Measurements from ENCODE around the gene FOXA2. TPM values are rescaled to one million over a fixed set of nuclear protein-coding genes. Genes with fewer than 3 reads are reported as not detected.

FOXA2 gene
- total RNA-seq, 1 donor: not detected

DNA sequence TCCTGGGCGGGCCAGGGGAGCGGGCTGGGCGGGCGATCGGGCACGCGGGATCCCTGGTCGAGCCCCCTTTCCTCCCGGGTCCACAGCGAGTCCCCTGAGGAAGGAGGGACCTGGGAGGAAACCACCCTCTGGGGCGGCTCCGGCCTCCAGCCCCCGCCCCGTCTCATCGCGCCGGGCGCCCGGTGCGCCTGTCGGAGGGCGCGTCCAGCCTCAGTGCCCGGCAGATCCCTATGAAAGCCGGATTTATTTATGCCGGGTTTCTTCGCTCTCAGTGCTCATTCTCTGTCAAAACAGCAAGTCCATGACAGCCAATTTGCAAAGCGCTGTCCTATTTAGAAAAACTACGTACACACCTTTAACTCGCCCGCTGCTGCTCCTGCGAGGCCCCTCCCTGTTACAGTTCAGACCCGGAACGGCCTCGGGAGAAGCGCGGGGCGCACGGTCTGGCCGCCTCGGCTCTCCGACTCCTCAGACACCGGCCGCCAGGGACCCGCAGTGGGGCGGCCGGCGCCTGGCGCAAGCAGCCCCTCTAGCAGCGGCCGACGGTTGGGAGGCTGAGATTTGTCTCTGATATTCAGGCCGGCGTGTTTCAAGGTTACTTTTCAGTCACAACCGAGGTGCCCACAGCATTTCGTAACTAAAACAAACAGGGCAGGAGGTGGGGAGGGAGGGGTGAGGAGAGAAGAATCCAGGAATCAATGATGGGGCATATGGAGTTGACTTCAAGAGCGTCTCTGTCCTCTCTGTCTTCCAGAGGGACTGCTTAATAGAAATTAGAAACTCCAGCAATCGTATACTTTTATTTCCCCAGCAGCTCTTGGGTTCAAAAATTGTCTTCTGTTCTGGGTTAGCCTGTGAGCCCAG lies 782 bp upstream of the FOXA2 start:
- H2AFZ ChIP-seq (ENCODE audit: low read length): no peak overlapping the region
- no peak for DNase-seq (ENCODE audit: insufficient read length, low spot score, missing footprints)
- H3K36me3 ChIP-seq (ENCODE audit: insufficient read depth, low read length): no peaks in the 10 kb centered on the region
- H3K4me2 ChIP-seq (ENCODE audit: insufficient read depth, low read length): no peak overlapping the region
- peaks cover 21% of the 10 kb centered on the region for H3K27me3 ChIP-seq (ENCODE audit: insufficient read depth, low read length)
- no peaks in the 10 kb centered on the region for H3K9me3 ChIP-seq (ENCODE audit: low read depth, low read length)
- no peak overlapping the region for H3K27ac ChIP-seq (ENCODE audit: low read depth, low read length)
- TF ChIP-seq, protein P1, sequence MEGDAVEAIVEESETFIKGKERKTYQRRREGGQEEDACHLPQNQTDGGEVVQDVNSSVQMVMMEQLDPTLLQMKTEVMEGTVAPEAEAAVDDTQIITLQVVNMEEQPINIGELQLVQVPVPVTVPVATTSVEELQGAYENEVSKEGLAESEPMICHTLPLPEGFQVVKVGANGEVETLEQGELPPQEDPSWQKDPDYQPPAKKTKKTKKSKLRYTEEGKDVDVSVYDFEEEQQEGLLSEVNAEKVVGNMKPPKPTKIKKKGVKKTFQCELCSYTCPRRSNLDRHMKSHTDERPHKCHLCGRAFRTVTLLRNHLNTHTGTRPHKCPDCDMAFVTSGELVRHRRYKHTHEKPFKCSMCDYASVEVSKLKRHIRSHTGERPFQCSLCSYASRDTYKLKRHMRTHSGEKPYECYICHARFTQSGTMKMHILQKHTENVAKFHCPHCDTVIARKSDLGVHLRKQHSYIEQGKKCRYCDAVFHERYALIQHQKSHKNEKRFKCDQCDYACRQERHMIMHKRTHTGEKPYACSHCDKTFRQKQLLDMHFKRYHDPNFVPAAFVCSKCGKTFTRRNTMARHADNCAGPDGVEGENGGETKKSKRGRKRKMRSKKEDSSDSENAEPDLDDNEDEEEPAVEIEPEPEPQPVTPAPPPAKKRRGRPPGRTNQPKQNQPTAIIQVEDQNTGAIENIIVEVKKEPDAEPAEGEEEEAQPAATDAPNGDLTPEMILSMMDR (IDR thresholded peaks at IDR 0.05; ENCODE audit: extremely low read depth, low read depth, low read length): no peak
- H4K20me1 ChIP-seq (ENCODE audit: insufficient read depth, low read length): no peaks in the 10 kb centered on the region
- no peaks in the 10 kb centered on the region for H3K79me2 ChIP-seq (ENCODE audit: insufficient read depth, low read length)
- H3K4me1 ChIP-seq (ENCODE audit: insufficient read depth, low read length): no peaks in the 10 kb centered on the region
- no peak overlapping the region for H3K4me3 ChIP-seq (ENCODE audit: insufficient read depth, low read length)

DNA sequence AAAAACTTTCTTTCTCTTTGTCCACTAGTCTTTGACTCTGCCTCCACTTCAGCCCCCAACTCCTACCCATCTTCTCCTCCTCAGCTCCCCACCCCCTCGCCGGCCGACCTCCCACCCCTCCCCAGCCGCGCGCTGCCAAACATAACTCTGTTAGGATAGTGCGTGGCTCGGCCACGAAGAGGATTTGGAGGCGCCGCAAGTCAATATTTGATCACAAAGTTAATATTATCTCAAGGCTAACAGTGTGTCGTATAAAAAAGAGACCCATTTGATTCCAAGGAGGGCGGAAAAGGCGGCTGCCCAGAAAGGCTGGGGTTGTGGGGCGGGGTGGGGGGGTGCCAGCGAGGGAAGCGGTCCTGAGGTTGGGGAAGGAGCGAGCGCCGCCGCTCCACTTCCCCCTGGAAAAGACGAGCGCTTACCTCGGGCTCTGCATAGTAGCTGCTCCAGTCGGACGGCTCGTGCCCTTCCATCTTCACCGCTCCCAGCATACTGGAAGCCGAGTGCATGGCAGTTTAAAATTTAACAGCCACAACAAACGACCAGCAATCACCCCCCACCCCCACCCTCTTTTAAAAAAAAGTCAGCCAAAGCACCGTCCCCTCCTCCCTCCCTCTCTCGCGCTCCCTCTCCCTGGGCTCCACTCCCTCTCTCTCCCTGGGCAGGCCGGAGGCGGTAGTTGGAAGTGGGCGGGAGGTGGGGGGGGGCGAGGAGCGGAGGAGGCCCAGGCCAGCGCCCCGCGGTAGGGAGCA lies 425 bp downstream of the FOXA2 start:
- TF ChIP-seq, protein P1 (IDR thresholded peaks at IDR 0.05; ENCODE audit: extremely low read depth, low read depth, low read length): no peak
- Histone ChIP-seq H3K36me3 (ENCODE audit: insufficient read depth, low read length) (no peaks in the 10 kb centered on the region), H3K27me3 (ENCODE audit: insufficient read depth, low read length) (peaks cover 21% of the 10 kb centered on the region), H3K4me2 (ENCODE audit: insufficient read depth, low read length) (no peak overlapping the region), H3K9me3 (ENCODE audit: low read depth, low read length) (no peaks in the 10 kb centered on the region), H2AFZ (ENCODE audit: low read length) (no peak overlapping the region), H3K79me2 (ENCODE audit: insufficient read depth, low read length) (no peaks in the 10 kb centered on the region), H4K20me1 (ENCODE audit: insufficient read depth, low read length) (no peaks in the 10 kb centered on the region), H3K27ac (ENCODE audit: low read depth, low read length) (no peak overlapping the region), H3K4me3 (ENCODE audit: insufficient read depth, low read length) (no peak overlapping the region), H3K4me1 (ENCODE audit: insufficient read depth, low read length) (no peaks in the 10 kb centered on the region)
- DNase-seq (ENCODE audit: insufficient read length, low spot score, missing footprints): no peak

DNA sequence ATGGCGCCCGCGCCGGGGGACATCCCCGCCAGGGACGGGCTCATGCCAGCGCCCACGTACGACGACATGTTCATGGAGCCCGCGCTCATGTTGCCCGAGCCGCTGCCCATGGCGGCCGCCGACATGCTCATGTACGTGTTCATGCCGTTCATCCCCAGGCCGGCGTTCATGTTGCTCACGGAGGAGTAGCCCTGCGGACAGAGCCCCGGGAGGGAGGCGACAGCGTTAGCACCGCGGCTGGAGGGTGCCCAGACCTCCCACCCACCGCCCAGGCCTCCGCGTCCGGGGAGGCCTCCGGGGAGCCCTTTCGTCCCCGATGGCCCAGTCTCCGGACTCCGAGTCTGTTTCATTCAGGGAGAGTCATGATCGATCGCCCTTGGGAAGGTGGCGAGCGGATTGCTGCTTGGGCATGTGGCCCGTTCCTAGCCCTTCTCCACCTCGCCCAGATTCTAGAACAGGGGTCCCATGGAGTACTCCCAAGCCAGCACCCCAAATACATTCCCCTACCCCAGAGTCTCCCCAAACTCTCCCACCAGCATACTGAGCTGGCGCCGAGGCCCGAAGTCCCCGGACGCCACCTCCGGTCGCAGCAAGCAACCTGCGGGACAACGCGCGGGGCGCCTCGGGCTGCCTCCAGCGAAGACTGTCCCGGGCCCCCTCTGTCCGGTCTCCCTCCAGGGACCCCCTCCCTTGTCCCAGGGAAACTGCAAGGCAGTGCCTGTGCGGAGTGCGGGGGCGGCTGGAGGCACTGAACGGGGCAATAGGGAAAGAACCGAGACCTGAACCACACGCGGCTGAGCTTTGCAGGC lies 1.2 kb downstream of the FOXA2 start:
- H3K79me2 ChIP-seq (ENCODE audit: insufficient read depth, low read length): no peaks in the 10 kb centered on the region
- no peak overlapping the region for H3K4me3 ChIP-seq (ENCODE audit: insufficient read depth, low read length)
- H3K27ac ChIP-seq (ENCODE audit: low read depth, low read length): no peak overlapping the region
- no peaks in the 10 kb centered on the region for H3K36me3 ChIP-seq (ENCODE audit: insufficient read depth, low read length)
- TF ChIP-seq, protein P1 (IDR thresholded peaks at IDR 0.05; ENCODE audit: extremely low read depth, low read depth, low read length): no peak
- no peaks in the 10 kb centered on the region for H3K9me3 ChIP-seq (ENCODE audit: low read depth, low read length)
- H4K20me1 ChIP-seq (ENCODE audit: insufficient read depth, low read length): no peaks in the 10 kb centered on the region
- H2AFZ ChIP-seq (ENCODE audit: low read length): no peak overlapping the region
- H3K4me1 ChIP-seq (ENCODE audit: insufficient read depth, low read length): no peaks in the 10 kb centered on the region
- peaks cover 21% of the 10 kb centered on the region for H3K27me3 ChIP-seq (ENCODE audit: insufficient read depth, low read length)
- H3K4me2 ChIP-seq (ENCODE audit: insufficient read depth, low read length): no peak overlapping the region
- DNase-seq (ENCODE audit: insufficient read length, low spot score, missing footprints): no peak

Data from osteoblast (primary cell).